ENCODE measurements around the gene VWA5B1. TPM values are rescaled to one million over a fixed set of nuclear protein-coding genes. Genes with fewer than 3 reads are reported as not detected.

VWA5B1 gene
- total and polyA plus RNA-seq, 8 donors, result not detected

DNA sequence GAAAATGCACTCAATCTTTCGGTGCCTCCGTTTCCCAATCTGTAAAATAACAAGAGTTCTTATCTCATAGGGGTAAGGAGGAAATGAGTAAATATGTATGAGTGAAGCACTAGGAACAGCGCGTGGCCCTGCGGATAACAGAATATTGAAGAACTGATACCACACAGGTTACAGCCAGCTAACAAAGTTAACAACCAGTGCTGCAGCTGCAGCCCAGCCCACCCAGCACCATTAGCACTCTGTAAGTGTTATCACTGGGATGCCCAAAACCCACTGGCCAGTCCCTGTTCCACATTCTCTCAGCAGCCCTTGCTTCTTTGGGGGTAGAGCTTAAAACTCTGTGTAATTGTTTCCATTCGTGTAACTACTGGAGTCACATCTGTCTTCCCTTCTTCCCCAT, 89.5 kb downstream of the VWA5B1 start:
- no peaks in the 10 kb centered on the region for H3K4me1 ChIP-seq
- no peak overlapping the region for H3K4me3 ChIP-seq
- no peaks in the 10 kb centered on the region for H3K9me3 ChIP-seq
- TF ChIP-seq, protein P1, sequence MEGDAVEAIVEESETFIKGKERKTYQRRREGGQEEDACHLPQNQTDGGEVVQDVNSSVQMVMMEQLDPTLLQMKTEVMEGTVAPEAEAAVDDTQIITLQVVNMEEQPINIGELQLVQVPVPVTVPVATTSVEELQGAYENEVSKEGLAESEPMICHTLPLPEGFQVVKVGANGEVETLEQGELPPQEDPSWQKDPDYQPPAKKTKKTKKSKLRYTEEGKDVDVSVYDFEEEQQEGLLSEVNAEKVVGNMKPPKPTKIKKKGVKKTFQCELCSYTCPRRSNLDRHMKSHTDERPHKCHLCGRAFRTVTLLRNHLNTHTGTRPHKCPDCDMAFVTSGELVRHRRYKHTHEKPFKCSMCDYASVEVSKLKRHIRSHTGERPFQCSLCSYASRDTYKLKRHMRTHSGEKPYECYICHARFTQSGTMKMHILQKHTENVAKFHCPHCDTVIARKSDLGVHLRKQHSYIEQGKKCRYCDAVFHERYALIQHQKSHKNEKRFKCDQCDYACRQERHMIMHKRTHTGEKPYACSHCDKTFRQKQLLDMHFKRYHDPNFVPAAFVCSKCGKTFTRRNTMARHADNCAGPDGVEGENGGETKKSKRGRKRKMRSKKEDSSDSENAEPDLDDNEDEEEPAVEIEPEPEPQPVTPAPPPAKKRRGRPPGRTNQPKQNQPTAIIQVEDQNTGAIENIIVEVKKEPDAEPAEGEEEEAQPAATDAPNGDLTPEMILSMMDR (IDR thresholded peaks at IDR 0.05), result no peak
- TF ChIP-seq POLR2A (IDR thresholded peaks at IDR 0.05) (no peak), EP300 (IDR thresholded peaks at IDR 0.05) (no peak), POLR2AphosphoS5 (IDR thresholded peaks at IDR 0.05) (no peak)
- intact Hi-C loops (cut with DNase I; ENCODE audit: low total_unique reads), result no loop called here
- no peak overlapping the region for H3K27ac ChIP-seq
- 65 to 71% (median 67%) methylated on average over 6 of the region's 6 CpGs for WGBS, 5 donors
- H3K27me3 ChIP-seq, result peaks cover 0 to 93% (median 32%) of the 10 kb centered on the region in 3 donors
- DNase-seq, result no peak
- no peaks in the 10 kb centered on the region for H3K36me3 ChIP-seq

DNA sequence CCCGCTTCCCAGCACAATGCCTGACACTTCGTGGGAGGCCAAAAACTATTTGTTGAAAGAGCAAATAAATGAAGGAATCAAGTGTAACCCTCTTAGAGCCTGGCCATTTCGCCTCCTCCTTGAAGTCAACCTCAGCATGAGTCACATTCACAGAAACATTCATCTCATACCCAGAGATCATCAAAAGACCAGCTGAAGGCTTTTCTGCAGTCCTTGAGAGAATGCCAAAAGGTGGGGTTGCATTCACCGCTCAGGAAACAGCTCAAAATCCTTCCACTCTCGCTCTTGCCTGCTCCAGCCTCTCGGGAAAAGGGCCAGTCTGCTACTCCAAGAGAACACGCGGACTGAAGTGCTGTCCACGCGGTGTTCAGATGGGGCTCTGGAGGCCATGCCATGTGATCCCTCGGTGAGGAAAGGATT, 90.0 kb downstream of the VWA5B1 start:
- Histone ChIP-seq H3K4me3 (no peak overlapping the region), H3K36me3 (no peaks in the 10 kb centered on the region), H3K27me3 (peaks cover 0 to 93% (median 28%) of the 10 kb centered on the region in 3 donors), H3K4me1 (no peaks in the 10 kb centered on the region), H3K27ac (no peak overlapping the region), H3K9me3 (no peaks in the 10 kb centered on the region)
- TF ChIP-seq POLR2A (IDR thresholded peaks at IDR 0.05) (no peak), POLR2AphosphoS5 (IDR thresholded peaks at IDR 0.05) (no peak), EP300 (IDR thresholded peaks at IDR 0.05) (no peak)
- TF ChIP-seq, protein P1 (IDR thresholded peaks at IDR 0.05), result no peak
- DNase-seq, result no peak
- WGBS, 5 donors, result 49 to 61% (median 57%) methylated on average over 11 of the region's 11 CpGs
- intact Hi-C loops (cut with DNase I; ENCODE audit: low total_unique reads), result no loop called here

DNA sequence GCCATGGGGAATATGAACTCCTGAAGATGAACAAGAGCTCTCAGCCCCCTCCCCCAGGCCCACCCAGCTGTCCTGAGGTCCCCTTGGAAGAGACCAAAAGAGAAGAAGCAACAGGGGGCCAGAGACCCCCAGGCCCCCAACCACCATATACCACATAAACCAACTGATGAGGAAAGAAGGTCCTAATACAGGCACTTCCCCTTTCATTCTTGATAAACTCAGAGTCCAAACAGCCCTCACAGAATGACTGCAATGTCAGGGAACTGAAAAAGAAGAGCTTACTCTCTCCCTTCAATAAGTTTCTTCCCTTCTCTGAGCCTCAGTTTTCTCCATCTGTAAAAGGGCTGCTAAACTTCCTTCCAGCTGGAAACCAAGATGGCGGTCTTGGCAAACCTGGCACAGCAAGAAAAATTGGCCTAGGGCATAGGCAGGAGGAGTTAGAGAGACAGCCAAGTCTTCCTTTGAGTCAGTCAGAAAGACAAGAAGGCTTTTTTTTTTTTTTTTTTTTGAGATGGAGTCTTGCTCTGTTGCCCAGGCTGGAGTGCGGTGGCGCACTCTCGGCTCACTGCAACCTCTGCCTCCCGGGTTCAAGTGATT, 90.5 kb downstream of the VWA5B1 start:
- H3K4me1 ChIP-seq, result no peaks in the 10 kb centered on the region
- no peak for TF ChIP-seq POLR2AphosphoS5 (IDR thresholded peaks at IDR 0.05)
- no peak for TF ChIP-seq POLR2A (IDR thresholded peaks at IDR 0.05)
- TF ChIP-seq EP300 (IDR thresholded peaks at IDR 0.05), result no peak
- TF ChIP-seq, protein P1 (IDR thresholded peaks at IDR 0.05), result no peak
- no peak for DNase-seq
- H3K4me3 ChIP-seq, result no peak overlapping the region
- H3K9me3 ChIP-seq, result no peaks in the 10 kb centered on the region
- peaks cover 0 to 94% (median 28%) of the 10 kb centered on the region in 3 donors for H3K27me3 ChIP-seq
- no peaks in the 10 kb centered on the region for H3K36me3 ChIP-seq
- 88 to 94% (median 90%) methylated on average over 5 of the region's 5 CpGs for WGBS, 5 donors
- no peak overlapping the region for H3K27ac ChIP-seq
- intact Hi-C loops (cut with DNase I; ENCODE audit: low total_unique reads), result no loop called here

DNA sequence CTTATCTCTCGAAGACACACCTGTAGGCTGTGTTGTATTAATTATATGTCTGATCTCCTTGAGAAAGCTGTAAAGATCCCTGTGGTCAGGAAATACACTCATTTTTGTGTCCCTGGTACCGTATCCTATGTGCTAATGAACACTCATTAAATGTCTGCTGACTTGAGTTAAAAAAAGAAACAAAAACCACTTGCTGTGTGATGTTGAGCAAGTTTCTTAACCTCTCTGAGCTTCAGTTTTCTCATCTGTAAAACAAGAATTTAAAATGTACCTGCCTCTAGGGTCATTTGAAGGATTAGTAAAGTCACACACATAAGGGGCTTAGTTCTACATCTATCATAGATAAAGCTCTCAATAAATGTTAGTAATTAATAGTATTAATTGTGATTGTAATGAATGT, 91.3 kb downstream of the VWA5B1 start:
- Histone ChIP-seq H3K9me3 (no peaks in the 10 kb centered on the region), H3K36me3 (no peaks in the 10 kb centered on the region), H3K27me3 (peaks cover 0 to 94% (median 29%) of the 10 kb centered on the region in 3 donors), H3K27ac (no peak overlapping the region), H3K4me1 (no peaks in the 10 kb centered on the region), H3K4me3 (no peak overlapping the region)
- WGBS, 5 donors, result 79 to 87% (median 83%) methylated on average over 2 of the region's 2 CpGs
- TF ChIP-seq POLR2AphosphoS5 (IDR thresholded peaks at IDR 0.05) (no peak), EP300 (IDR thresholded peaks at IDR 0.05) (no peak), POLR2A (IDR thresholded peaks at IDR 0.05) (no peak)
- TF ChIP-seq, protein P1 (IDR thresholded peaks at IDR 0.05), result no peak
- intact Hi-C loops (cut with DNase I; ENCODE audit: low total_unique reads), result no loop called here
- DNase-seq, result no peak

Measured in stomach (tissue), 9 donors.